NOMO-1 (cell line): ENCODE results near the gene GJA3.

Source experiments
- DNase-seq, 2 experiments: peaks; one replicate each; lab custom pipeline; 2025; ENCODE audit not compliant: unreplicated experiment in 2 of 2; lab: John Stamatoyannopoulos, UW

The GJA3 gene

GRCh38 chr13:20160306-20161274 lies at the start of gene GJA3:
Gene GJA3, minus strand, starts transcription at chr13:20161052. Its CDS starts 17,764 bp downstream, at chr13:20143288.
- DNase-seq, result peak in 1 of 2 experiments; percentile 19

- no peak for DNase-seq
These were observed 49.1 kb upstream of the GJA3 start for GRCh38 chr13:20209948-20210347.

GRCh38 chr13:20206698-20207235 lies 45.9 kb upstream of the GJA3 start:
- DNase-seq, result no peak

- DNase-seq, result peak in 1 of 2 experiments; percentile 51
These were observed 45.3 kb upstream of the GJA3 start for GRCh38 chr13:20206065-20206697.

- no peak for DNase-seq
These were observed 37.9 kb upstream of the GJA3 start for GRCh38 chr13:20198781-20199180.

DNA sequence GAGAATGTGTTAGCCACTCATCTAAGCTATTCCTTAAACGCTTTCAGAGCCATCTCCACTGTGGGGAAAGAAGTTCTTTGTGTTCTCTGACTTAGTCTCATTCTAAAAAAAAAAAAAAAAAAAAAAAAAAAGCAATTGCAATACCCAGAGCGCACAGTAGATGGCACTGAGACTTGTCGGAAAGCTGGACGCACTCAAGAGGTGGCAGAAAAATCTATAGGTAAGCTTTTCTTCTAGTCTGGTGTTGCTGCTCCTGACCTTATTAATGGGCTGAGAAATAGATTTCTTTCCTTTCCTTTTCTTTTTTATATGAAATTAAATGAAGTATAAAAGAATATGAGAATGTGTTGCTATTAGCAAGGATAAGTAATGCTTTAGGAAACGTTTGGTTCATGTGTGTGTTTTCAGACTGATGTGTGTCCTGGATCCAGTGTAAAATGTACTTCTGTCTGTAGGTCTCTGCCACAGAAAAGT lies 36.5 kb upstream of the GJA3 start:
- peak; percentile 65 to 77 for DNase-seq

DNA sequence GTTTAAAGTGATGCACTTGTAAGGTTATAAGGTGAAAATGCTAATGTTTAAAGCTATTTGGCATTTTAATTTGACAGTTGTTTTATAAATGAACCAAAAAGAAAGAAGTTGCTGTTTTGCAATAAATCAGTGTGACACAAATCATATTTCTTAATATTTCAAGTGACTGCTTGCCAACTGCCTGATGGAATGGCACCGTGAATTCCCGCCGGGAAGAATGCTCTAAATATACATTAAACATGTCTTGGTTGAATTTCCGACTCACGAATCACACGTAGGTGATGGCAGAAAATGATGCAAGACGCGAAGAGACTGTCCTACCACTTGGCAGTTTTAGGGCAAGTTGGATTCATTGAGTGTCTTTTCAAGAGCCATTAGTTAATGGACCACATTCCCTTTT lies 34.9 kb upstream of the GJA3 start:
- DNase-seq, result no peak

DNA sequence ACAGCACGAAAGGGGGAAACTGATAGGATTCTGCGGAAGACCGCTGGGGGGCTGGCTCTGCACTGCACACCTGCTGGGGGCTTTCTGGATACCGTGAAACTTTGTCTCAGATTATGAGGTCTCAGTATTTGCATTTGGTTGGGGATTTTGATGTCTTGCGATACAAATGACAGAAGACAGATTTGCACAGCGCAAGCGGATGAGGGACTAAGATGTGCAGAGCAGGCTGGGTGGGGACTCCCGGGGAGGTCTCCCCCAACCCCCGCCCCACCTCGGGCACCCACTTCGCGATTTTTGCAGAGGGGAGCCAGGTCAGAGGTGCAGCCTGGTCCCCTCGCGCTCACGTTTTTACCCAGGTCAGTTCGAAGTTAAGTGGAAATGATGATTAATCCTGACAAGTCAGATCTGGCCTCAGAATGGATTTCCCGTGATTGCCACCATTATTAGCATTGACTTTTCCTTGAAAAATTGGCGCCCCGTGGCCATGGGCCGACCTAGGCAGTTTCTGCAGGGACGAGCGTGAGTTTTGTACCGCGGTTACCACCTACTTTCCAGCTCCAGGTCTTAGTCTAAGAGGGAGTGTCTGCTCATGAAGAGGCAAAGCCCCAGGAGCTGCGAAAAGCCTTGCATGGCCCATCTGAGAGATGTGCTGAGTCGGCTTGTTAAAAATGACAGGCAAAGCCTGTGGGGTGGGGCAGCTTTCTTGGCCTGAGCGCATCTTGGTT lies 33.2 kb upstream of the GJA3 start:
- DNase-seq, result no peak

GRCh38 chr13:20193162-20193906 lies 32.5 kb upstream of the GJA3 start:
- DNase-seq, result peak; percentile 30 to 41

GRCh38 chr13:20192836-20193161 lies 31.9 kb upstream of the GJA3 start, which contains the start of gene GJB2:
Gene GJB2, minus strand, starts transcription at chr13:20192938. Its CDS starts 3,357 bp downstream, at chr13:20189581.
- peak in 1 of 2 experiments; percentile 49 for DNase-seq

DNA sequence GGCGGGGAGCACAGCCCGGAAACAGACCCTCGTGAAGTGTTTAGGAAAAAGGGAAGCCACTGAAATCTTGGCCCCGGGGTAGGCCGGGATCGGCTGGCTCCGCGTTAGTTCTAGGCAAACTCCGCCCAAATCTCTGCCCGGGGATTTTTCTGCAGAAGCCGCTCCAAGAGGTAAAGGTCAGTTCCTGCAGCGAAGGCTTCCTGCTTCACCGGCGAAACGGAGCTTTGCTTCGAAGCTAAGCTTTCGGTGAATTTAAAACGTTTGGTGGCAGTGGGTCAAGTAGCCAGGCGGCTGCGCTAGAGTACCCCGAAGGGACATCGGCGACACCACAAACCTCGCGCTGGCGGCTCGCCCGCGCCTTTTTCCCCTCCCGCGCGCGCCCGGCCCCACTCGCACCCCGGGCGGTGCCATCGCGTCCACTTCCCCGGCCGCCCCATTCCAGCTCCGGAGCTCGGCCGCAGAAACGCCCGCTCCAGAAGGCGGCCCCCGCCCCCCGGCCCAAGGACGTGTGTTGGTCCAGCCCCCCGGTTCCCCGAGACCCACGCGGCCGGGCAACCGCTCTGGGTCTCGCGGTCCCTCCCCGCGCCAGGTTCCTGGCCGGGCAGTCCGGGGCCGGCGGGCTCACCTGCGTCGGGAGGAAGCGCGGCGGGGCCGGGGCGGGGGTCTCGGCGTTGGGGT lies 31.4 kb upstream of the GJA3 start:
- peak; percentile 45 to 58 for DNase-seq

- DNase-seq, result no peak
These were observed 30.7 kb upstream of the GJA3 start for GRCh38 chr13:20191311-20192157.

DNA sequence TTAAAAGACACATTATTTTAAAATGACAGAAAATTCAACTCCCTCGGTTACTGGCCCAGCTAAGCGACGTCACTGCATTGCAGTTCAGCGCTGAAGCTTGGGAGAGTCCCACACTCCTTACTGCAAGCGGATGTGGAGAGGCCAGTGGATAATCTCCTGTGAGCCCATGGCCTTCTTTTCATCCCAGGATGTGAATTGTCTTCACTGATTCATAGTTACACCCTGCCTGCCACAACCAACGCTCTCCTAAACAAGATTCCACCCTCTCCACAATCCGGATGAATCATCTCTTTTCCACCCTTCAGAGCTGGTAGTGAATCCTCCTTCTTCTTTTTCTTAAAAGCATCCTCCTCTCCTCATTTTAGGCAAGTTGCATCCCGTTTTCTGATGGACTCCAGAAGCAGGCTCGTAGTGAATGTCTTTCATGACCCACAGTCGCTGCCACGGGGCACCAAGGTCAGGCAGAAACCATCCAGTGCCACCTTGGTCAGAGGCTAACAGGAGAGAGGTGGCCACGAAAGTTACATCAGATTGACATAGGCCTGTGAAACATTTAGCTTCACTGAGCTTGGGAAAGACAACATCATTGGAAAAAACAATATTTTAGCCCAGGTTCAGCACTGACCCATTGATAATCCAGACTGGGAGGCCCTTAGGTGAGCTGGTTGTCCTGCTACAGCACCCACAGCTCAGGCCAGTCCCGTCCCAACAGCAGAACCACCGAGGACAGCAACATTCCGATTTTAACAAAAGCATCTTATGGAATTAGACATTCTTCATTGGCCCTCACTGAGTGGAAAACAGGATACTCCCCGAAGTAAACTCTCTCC lies 29.8 kb upstream of the GJA3 start:
- no peak for DNase-seq

DNA sequence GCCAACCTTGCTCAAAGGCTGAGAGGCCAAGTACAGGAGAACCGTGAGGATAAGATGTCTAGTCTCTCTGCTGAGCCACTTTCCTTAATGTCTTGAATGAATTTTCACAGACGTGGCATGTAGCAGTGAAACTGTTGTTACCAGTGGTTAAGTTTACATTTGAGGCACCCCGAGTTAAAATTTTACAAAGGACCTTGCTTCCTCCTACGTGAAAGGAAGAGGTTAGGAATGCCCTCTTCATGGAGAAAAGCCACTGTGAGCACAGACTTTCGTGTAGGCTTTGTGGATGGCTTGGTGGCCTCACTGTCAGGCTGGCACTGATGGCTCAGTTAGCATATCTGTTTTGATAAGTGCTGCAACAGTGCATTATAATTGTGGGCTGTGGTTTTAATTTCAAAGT lies 29.2 kb upstream of the GJA3 start:
- DNase-seq, result no peak

- peak; percentile 82 to 93 for DNase-seq
These were observed 28.1 kb upstream of the GJA3 start for GRCh38 chr13:20188667-20189553.

DNA sequence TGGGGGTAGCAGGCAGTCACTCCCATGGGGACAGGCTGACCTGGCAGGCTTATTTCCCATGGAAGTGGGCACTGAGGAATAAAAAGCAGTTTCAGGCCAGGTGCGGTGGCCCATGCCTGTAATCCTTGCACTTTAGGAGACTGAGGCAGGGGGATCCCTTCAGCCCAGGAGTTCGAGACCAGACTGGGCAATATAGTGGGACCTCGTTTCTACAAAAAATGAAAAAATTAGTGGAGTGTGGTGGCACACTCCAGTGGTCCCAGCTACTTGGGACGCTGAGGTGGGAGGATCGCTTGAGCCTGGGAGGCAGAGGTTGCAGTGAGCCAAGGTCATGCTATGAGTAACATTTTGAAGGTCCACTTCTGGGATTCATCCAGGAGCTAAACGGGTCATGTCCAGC lies 25.9 kb upstream of the GJA3 start:
- no peak for DNase-seq
